G401.6 (cell line): ENCODE measurements around the gene ARHGEF28.

ENCODE experiments used
- FAIRE-seq: peaks from 2 replicates; lab custom pipeline; 2012; peaks lifted over from hg19 to GRCh38; lab: Jason Lieb, UNC

Gene ARHGEF28

GRCh38 chr5:73822278-73822988 lies 196.4 kb downstream of the ARHGEF28 start:
- FAIRE-seq = no peak

GRCh38 chr5:73822989-73823339 lies 197.0 kb downstream of the ARHGEF28 start:
- no peak for FAIRE-seq

GRCh38 chr5:73823508-73823925 lies 197.5 kb downstream of the ARHGEF28 start:
- no peak for FAIRE-seq

- no peak for FAIRE-seq
Observed at GRCh38 chr5:73825199-73825598, 199.2 kb downstream of the ARHGEF28 start.

- no peak for FAIRE-seq
Observed at GRCh38 chr5:73825736-73826135, 199.7 kb downstream of the ARHGEF28 start.

- FAIRE-seq = no peak
Observed at GRCh38 chr5:73826301-73827105, 200.5 kb downstream of the ARHGEF28 start.

GRCh38 chr5:73827106-73827450 lies 201.1 kb downstream of the ARHGEF28 start:
- no peak for FAIRE-seq

GRCh38 chr5:73828465-73828864 lies 202.5 kb downstream of the ARHGEF28 start:
- FAIRE-seq = no peak

GRCh38 chr5:73830646-73831045 lies 204.7 kb downstream of the ARHGEF28 start:
- FAIRE-seq = no peak

GRCh38 chr5:73831066-73831465 lies 205.1 kb downstream of the ARHGEF28 start:
- no peak for FAIRE-seq

GRCh38 chr5:73834693-73835092 lies 208.7 kb downstream of the ARHGEF28 start:
- FAIRE-seq = no peak

GRCh38 chr5:73835726-73836125 lies 209.7 kb downstream of the ARHGEF28 start:
- FAIRE-seq = no peak

GRCh38 chr5:73836607-73837006 lies 210.6 kb downstream of the ARHGEF28 start:
- FAIRE-seq = no peak

GRCh38 chr5:73838901-73839300 lies 212.9 kb downstream of the ARHGEF28 start:
- no peak for FAIRE-seq

GRCh38 chr5:73841641-73842040 lies 215.6 kb downstream of the ARHGEF28 start:
- no peak for FAIRE-seq

GRCh38 chr5:73844165-73844564 lies 218.2 kb downstream of the ARHGEF28 start:
- no peak for FAIRE-seq

- no peak for FAIRE-seq
Observed at GRCh38 chr5:73851471-73852181, 225.6 kb downstream of the ARHGEF28 start.

GRCh38 chr5:73853091-73853490 lies 227.1 kb downstream of the ARHGEF28 start:
- FAIRE-seq = no peak

GRCh38 chr5:73856997-73857396 lies 231.0 kb downstream of the ARHGEF28 start:
- no peak for FAIRE-seq

- FAIRE-seq = no peak
Observed at GRCh38 chr5:73857446-73857845, 231.4 kb downstream of the ARHGEF28 start.

- no peak for FAIRE-seq
Observed at GRCh38 chr5:73858054-73858453, 232.1 kb downstream of the ARHGEF28 start.

GRCh38 chr5:73858776-73859175 lies 232.8 kb downstream of the ARHGEF28 start:
- FAIRE-seq = no peak

- FAIRE-seq = no peak
Observed at GRCh38 chr5:73859696-73860095, 233.7 kb downstream of the ARHGEF28 start.
